Stimulated activated CD8-positive, alpha-beta memory T cell treated with anti-CD3 and anti-CD28 coated beads, Interleukin-12 subunit alpha, Interleukin-12 subunit beta, amount 100 ng/mL, for 24 hours (primary cell): ENCODE measurements around the gene MFSD2A.
"Not testable (repeated sequence)": the region's sequence is repeated elsewhere in the genome, so short reads cannot be mapped to it uniquely, and the experiment has no call there.

ENCODE experiments used
- DNase-seq: peaks from one replicate; pipeline ENCODE4 v3.0.0-alpha.2; 2020; ENCODE audit errors: extremely low read depth

Gene MFSD2A

GRCh38 chr1:40003156-40004093 is 48.5 kb downstream of the MFSD2A start:
- no peak for DNase-seq

DNA sequence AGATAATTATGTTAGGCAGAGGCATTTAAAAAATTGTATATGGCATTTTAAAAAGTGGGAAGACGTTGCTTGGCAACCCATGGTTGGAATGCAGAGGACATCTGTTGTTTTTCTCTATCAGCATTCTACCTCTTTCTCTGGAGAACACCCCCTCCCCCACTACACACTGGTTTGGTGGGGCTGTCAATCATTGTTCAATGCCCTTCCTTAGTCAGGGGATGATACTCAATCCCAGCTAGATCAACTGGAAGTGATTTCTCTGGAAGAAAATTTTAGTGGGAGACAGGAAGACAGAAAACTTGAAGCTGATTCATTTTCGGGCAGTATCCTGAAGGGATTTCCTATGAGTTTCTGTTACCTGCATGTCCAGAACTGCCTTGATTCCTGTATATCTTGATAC is 49.9 kb downstream of the MFSD2A start:
- no peak for DNase-seq

- DNase-seq, result not testable (repeated sequence)
Observed at GRCh38 chr1:40007481-40008034, 52.6 kb downstream of the MFSD2A start.

DNA sequence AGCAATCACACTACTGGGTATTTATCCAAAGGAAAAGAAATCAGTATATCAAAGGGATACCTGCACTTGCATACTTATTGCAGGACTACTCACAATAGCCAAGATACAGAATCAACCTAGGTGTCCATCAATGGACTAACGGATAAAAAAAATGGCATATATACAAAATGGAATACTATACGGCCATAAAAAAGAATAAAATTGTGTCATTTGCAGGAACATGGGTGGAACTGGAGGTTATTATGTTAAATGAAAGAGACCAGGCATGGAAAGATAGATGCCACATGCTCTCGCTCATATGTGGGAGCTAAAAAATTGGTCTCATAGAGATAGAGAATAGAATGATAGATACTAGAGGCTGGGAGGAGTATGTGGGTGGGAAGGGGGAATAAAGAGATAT is 56.3 kb downstream of the MFSD2A start:
- DNase-seq, result no peak

DNA sequence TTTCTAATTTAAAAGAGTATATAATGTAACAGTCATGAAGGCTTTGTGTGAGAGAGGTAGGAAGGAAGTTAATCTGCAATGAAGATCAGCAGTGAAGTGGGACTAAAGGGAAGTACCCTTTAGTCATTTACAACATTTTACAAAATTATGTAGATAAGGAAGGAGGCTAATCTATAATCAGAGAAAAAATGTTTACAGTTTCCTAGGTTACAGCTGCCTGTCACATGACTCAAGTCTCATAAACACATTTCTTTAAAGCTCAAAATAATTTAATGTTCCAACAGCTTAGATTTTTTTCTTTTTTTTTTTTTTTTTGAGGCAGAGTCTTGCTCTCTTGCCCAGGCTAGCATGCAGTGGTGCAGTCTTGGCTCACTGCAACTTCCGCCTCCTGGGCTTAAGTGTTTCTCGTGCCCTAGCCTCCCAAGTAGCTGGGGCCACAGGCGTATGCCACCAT is 59.3 kb downstream of the MFSD2A start:
- no peak for DNase-seq

DNA sequence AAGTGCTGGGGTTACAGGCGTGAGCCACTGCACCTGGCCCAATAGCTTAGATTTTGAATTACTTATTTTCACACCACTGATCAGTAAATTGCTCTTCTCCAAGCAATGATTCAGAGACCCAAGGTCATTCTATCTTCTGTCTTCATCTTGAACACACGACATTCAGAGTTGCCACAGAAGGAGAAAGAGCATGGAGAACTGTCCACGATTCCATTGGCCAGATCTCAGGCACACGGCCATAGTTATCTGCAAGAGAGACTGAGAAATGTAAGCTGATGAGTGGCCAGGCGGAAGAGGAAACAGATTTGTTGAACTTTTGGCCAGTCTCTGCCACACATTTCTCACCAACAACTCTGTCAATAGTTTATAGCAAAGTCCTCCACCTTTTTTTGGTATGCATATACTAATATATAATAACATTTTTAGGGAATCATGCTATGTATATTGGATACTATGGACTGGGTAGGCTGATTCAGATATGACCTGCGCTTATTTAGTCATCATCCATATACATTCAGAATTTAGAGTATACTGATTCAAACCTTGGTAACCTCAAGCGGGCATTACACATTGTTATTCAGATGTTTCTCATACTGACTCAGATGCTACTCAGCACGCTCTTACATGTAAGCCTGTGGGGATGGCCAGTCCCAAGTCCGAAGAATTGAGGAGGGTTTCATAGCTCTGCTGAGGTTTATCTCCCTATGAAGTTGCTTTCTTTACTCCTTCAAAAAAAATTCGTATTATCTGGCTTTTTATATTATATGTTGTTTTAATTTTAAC is 60.1 kb downstream of the MFSD2A start:
- DNase-seq, result no peak

DNA sequence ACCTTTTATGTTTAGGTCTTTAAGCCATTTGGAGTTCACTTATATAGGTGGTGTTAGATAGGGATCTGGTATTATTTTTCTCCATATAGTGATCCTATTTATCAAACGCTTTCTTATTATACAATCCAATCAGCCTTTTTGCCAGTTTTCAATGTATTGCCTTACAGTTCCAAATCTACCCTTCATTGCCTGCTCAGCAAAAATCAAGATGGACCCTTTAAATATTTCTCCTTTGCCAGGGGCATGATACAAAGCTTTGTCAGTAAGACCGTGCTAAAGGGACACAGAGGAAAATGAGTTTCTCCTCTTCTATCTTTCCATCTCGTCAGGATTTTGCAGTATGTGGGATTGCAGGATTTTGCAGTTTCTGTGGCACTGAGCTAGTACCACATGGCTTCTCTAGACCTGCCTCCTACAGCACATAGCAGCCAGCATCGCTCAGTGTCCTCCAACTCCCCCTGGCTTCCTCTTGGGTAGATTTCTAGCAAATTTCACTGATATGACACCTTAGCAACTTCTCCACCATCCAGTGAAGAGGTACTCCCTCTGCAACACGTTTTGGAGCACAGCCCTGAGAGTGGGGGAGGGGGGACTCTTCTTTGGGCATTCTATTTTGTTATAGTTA is 63.1 kb downstream of the MFSD2A start:
- DNase-seq, result no peak
